ENCODE data around the gene USP26. TPM values are rescaled to one million over a fixed set of nuclear protein-coding genes. Genes with fewer than 3 reads are reported as not detected.
"Not testable (repeated sequence)": the region's sequence is repeated elsewhere in the genome, so short reads cannot be mapped to it uniquely, and the experiment has no call there.

USP26 gene, protein sequence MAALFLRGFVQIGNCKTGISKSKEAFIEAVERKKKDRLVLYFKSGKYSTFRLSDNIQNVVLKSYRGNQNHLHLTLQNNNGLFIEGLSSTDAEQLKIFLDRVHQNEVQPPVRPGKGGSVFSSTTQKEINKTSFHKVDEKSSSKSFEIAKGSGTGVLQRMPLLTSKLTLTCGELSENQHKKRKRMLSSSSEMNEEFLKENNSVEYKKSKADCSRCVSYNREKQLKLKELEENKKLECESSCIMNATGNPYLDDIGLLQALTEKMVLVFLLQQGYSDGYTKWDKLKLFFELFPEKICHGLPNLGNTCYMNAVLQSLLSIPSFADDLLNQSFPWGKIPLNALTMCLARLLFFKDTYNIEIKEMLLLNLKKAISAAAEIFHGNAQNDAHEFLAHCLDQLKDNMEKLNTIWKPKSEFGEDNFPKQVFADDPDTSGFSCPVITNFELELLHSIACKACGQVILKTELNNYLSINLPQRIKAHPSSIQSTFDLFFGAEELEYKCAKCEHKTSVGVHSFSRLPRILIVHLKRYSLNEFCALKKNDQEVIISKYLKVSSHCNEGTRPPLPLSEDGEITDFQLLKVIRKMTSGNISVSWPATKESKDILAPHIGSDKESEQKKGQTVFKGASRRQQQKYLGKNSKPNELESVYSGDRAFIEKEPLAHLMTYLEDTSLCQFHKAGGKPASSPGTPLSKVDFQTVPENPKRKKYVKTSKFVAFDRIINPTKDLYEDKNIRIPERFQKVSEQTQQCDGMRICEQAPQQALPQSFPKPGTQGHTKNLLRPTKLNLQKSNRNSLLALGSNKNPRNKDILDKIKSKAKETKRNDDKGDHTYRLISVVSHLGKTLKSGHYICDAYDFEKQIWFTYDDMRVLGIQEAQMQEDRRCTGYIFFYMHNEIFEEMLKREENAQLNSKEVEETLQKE
- polyA plus RNA-seq (2012; ENCODE audit: missing spikeins): not detected

DNA sequence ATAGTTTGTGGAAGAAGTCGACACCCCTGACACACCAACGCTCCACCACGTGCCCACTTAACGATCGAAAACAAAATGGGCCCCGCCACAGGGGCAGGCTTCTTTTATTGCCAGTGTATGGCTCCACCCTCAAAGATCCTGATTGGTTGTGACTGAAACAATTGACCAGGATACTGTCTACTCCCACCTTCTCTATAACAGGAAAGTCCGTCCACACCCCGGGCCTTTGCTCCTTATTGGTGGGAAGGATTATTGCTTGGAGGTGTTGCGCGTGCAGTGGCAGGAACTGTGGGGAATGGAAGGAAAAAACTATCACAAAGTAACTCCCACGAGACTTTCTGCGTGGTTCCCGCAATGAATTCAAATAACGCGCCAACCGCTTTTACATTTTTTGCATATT is at the start of gene USP26:
USP26 (minus strand) TSS at position 79 of the 400 bp plus-strand sequence. CDS start 68,889 bp downstream, outside the sequence.
- TF ChIP-seq POLR2A (IDR thresholded peaks at IDR 0.05; ENCODE audit: low read depth, low read length): no peak
- TF ChIP-seq TAF1 (IDR thresholded peaks at IDR 0.05; ENCODE audit: borderline replicate concordance, low read depth, low read length): no peak
- TF ChIP-seq POLR2AphosphoS5 (IDR thresholded peaks at IDR 0.05; ENCODE audit: low read depth, low read length): no peak
- DNase-seq (ENCODE audit: insufficient read length): no peak
- no peak for FAIRE-seq

DNA sequence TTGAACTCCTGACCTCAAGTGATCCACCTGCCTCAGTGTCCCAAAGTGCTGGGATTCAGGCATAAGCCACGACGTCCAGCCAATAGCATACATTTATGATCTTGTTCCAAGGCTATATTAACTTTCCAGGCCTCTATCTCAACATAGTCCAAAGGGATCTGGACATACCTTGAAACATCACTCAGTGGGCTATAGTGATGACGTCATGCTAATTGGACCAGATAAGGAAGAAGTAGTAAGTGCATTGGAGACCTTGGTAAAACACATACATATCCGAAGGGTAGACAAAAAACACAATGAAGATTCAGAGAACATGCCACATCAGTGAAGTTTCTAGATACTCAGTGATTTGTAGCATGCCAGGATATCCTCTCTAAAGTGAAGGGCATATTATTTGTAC is 37.4 kb upstream of the USP26 start:
- DNase-seq (ENCODE audit: insufficient read length) (no peak), FAIRE-seq (no peak)
- TF ChIP-seq POLR2AphosphoS5 (IDR thresholded peaks at IDR 0.05; ENCODE audit: low read depth, low read length): no peak
- no peak for TF ChIP-seq POLR2A (IDR thresholded peaks at IDR 0.05; ENCODE audit: low read depth, low read length)
- no peak for TF ChIP-seq TAF1 (IDR thresholded peaks at IDR 0.05; ENCODE audit: borderline replicate concordance, low read depth, low read length)

DNA sequence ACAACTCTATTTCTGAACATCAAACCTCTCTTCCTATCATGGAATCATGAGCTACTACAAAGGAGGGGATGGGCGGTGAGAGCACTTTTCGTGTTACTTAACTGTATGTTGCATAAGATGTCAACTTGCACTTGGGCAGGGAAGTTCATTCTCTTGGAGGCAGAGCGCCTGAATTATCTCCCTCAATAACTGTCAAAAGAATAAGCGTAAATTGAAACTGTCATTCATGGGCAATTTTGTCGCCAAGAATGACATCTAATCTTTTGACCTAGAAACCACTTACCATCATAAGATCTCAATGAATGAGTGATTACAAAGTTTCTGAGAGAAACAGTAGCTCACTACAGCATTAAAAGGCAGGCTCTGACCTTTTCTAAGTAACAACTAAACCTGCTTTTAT is 23.5 kb upstream of the USP26 start:
- FAIRE-seq (no peak), DNase-seq (ENCODE audit: insufficient read length) (no peak)
- TF ChIP-seq POLR2AphosphoS5 (IDR thresholded peaks at IDR 0.05; ENCODE audit: low read depth, low read length) (no peak), TAF1 (IDR thresholded peaks at IDR 0.05; ENCODE audit: borderline replicate concordance, low read depth, low read length) (no peak), POLR2A (IDR thresholded peaks at IDR 0.05; ENCODE audit: low read depth, low read length) (no peak)

DNA sequence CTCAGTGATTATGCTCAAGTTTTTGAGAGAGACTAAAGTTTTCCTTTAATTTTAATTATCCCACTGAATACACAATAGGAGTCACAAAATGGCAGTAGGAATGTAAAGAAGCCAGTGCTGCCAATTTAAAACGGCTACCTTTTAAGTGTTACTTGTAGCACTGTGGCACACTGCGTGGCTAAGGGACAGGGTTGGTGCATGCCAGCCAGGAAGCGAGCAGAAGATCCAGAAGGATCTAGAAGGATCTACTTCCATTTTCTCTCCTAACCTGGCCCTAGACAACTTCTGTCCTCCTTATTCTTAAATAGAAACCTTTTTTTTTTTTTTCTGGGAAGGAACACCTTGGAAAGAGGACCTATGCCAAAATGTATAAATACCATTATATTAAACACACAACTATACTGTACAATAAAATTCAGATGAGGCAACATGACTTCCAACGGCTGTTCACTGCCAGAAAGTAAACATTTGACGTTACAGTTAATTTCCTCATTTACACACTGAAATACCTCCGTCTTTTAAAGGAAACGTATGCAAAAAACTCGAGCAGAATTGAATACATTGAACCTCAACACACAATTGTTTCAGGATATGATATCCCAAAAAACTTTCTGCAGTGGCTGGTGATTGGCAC is 2.7 kb downstream of the USP26 start:
- TF ChIP-seq POLR2AphosphoS5 (IDR thresholded peaks at IDR 0.05; ENCODE audit: low read depth, low read length): no peak
- TF ChIP-seq POLR2A (IDR thresholded peaks at IDR 0.05; ENCODE audit: low read depth, low read length): no peak
- TF ChIP-seq TAF1 (IDR thresholded peaks at IDR 0.05; ENCODE audit: borderline replicate concordance, low read depth, low read length): no peak
- DNase-seq (ENCODE audit: insufficient read length): no peak
- no peak for FAIRE-seq

DNA sequence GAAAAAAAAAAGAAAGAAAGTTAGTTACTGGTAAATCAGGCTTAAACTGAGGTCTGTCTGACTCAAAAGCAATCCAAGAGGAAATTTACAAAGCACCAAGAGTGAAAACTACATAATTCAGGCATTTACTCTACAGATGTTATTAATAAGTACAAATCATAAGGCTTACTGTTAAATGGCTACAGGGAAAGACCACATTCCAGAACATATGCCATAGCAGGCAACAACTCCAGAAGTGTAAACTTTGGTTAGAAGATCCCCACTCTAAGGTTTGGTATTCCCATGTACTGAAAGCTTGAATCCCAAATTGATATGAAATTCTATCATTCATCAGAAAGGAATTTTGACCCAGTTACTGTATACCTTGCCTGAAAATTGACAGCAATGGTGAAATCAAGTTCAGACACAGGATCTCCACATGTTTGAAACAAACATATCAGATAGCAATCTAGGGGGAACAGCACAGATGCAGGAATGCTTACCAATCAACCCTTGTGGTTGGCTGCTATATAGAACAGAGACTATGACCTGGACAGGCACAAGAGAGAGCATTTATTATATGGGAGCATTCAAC is 6.6 kb downstream of the USP26 start:
- TF ChIP-seq POLR2AphosphoS5 (IDR thresholded peaks at IDR 0.05; ENCODE audit: low read depth, low read length): no peak
- TF ChIP-seq TAF1 (IDR thresholded peaks at IDR 0.05; ENCODE audit: borderline replicate concordance, low read depth, low read length): no peak
- no peak for TF ChIP-seq POLR2A (IDR thresholded peaks at IDR 0.05; ENCODE audit: low read depth, low read length)
- DNase-seq (ENCODE audit: insufficient read length) (no peak), FAIRE-seq (no peak)

DNA sequence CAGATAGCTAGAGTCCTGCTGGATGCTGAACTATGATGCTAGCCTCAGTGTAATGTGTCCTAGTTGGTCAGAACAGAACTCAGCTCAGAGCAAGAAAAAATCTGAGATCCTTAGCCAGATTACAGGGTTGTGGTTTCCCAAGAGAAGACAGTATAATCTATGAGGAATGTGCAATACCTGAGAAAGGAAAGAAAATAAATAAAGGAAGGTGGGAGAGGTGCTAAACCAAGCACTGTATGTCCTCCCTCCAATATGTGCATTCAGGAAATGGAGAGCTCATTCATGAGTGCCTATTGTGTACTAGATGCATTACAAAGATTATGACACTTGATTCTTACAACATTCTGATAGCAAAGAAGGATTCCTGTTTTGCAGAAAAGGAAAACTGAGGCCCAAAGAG is 7.5 kb downstream of the USP26 start:
- no peak for TF ChIP-seq TAF1 (IDR thresholded peaks at IDR 0.05; ENCODE audit: borderline replicate concordance, low read depth, low read length)
- TF ChIP-seq POLR2A (IDR thresholded peaks at IDR 0.05; ENCODE audit: low read depth, low read length): no peak
- TF ChIP-seq POLR2AphosphoS5 (IDR thresholded peaks at IDR 0.05; ENCODE audit: low read depth, low read length): no peak
- DNase-seq (ENCODE audit: insufficient read length) (no peak), FAIRE-seq (no peak)

DNA sequence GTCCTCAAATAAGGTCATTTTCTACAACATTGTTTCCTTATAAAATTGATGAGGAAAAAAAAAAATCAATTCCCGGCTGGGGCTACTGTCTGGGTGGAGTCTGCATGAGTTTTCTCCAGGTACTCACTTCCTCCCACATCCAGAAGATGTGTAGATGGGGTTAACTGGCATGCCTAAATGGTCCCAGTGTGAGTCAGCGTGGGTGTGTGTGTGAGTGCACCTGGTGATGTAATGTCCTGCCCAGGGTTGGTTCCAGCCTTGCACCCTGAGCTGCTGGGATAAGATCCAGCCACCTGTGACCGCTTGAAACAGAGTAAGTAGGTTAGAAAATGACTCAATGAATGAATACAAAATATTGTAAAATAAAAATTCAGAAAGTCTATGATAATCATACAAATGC is 11.1 kb downstream of the USP26 start:
- DNase-seq (ENCODE audit: insufficient read length): no peak
- TF ChIP-seq POLR2A (IDR thresholded peaks at IDR 0.05; ENCODE audit: low read depth, low read length): no peak
- no peak for FAIRE-seq

DNA sequence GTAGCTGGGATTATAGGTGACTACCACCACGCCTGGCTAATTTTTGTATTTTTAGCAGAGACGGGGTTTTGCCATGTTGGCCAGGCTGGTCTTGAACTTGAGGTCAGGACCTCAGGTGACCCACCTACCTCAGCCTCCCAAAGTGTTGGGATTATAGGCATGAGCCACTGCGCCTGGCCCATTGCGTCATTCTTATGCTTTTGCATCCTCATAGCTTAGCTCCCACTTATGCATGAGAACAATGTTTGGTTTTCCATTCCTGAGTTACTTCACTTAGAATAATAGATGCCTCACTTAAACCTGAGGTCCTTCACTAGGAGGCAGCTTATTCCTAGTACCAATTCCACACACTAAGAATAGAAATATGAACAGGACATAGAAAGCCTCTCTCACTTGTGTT is 11.9 kb downstream of the USP26 start:
- FAIRE-seq; DNase-seq (ENCODE audit: insufficient read length): not testable (repeated sequence)

DNA sequence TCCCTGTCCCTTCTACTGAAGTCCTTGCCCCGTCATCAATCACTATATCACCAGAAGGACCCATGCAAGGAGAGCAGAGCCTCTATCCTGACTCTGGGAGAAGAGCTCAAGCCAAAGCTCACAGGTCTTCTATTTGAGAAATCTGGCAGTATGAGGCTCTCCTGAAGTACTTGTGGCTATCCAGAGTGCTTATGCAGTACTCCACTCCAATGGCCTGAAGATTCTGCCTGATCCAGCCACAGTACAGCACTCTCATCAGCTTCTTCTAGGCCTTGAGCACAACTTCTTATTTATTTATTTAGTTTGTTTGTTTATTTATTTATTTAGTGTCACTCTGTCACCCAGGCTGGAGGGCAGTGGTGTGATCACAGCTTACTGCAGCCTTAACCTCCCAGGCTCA is 13.0 kb downstream of the USP26 start:
- TF ChIP-seq TAF1 (IDR thresholded peaks at IDR 0.05; ENCODE audit: borderline replicate concordance, low read depth, low read length) (no peak), POLR2A (IDR thresholded peaks at IDR 0.05; ENCODE audit: low read depth, low read length) (no peak), POLR2AphosphoS5 (IDR thresholded peaks at IDR 0.05; ENCODE audit: low read depth, low read length) (no peak)
- FAIRE-seq: no peak
- no peak for DNase-seq (ENCODE audit: insufficient read length)

DNA sequence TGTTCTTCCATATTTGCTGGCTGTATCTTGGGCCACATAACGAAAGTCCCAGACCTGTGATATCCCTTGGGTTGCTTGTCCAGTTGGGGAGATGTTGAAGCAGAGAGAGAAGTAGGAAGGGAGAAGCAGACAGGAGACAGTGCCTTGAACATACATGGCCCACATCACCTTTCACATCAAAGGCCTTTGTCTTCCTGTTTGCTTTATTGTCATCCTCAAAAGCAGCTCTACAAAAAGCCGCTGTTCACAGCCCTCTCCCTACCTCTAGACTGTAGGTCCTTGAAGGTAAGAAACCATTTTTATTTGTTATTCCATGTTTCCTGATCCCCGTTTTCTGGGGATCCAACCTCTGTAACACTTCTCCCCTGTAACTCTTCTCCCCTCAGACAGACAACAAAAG is 14.9 kb downstream of the USP26 start:
- TF ChIP-seq POLR2A (IDR thresholded peaks at IDR 0.05; ENCODE audit: low read depth, low read length): no peak
- no peak for DNase-seq (ENCODE audit: insufficient read length)
- FAIRE-seq: no peak

DNA sequence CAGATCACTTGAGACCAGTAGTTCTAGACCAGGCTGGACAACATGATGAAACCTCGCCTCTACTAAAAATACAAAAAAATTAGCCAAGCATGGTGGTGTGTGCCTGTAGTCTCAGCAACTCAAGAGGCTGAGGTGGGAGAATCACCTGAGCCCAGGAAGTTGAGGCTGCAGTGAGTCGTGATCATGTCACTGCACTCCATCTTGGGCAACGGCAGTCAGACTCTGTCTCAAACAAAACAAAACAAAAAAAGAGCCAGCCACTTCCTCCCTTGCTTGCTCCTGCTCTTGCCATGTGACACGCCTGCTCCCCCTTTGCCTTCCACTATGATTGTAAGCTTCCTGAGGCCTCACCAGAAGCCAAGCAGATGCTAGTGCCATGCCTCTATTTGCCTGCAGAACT is 19.1 kb downstream of the USP26 start:
- not testable (repeated sequence) for DNase-seq (ENCODE audit: insufficient read length); FAIRE-seq

DNA sequence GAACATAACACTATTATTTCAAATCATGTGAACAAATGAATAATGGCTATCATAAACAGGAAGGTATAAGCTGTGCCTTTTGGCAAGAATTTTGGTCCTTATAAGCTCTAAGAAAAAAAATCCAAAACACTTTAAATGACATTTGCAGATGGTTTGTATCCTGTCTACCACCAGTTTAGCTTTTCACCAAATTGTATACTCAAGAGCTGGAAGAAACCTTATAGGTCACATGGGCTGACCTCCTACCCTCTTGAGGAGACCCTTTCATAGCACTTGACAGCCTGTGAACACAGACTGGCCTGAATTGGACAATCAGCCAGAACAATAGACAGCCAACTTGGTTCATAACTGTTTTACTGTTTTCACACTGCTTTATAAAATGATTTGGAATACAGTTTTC is 24.3 kb downstream of the USP26 start:
- FAIRE-seq: no peak
- no peak for DNase-seq (ENCODE audit: insufficient read length)
- TF ChIP-seq TAF1 (IDR thresholded peaks at IDR 0.05; ENCODE audit: borderline replicate concordance, low read depth, low read length) (no peak), POLR2AphosphoS5 (IDR thresholded peaks at IDR 0.05; ENCODE audit: low read depth, low read length) (no peak), POLR2A (IDR thresholded peaks at IDR 0.05; ENCODE audit: low read depth, low read length) (no peak)
